ENCODE measurements around the gene C3orf18.

C3orf18 gene

GRCh38 chr3:50610181-50610971 is 42.8 kb upstream of the C3orf18 start:
- no CpG with 5 or more reads among the region's 6 CpGs for WGBS (ENCODE audit: insufficient coverage, insufficient read length)
- Histone ChIP-seq H3K36me3 (ENCODE audit: control insufficient read depth, insufficient read depth, low read length) (no peaks in the 10 kb centered on the region), H3K27ac (ENCODE audit: low read length) (no peak overlapping the region), H3K9me3 (ENCODE audit: control insufficient read depth, insufficient read depth, low read length) (no peaks in the 10 kb centered on the region), H3K27me3 (ENCODE audit: control insufficient read depth, insufficient read depth, low read length) (peaks cover 18% of the 10 kb centered on the region; the same call in 1 of the 2 replicates), H3K4me3 (ENCODE audit: low read length) (no peak overlapping the region), H3K4me1 (ENCODE audit: control insufficient read depth, insufficient read depth, low read length) (no peaks in the 10 kb centered on the region)
- DNase-seq (ENCODE audit: low read depth, low spot score): no peak

GRCh38 chr3:50609763-50610085 is 42.2 kb upstream of the C3orf18 start:
- no peak for DNase-seq (ENCODE audit: low read depth, low spot score)
- no CpG with 5 or more reads among the region's 3 CpGs for WGBS (ENCODE audit: insufficient coverage, insufficient read length)
- Histone ChIP-seq H3K4me1 (ENCODE audit: control insufficient read depth, insufficient read depth, low read length) (no peaks in the 10 kb centered on the region), H3K27me3 (ENCODE audit: control insufficient read depth, insufficient read depth, low read length) (peaks cover 18% of the 10 kb centered on the region; the same call in 1 of the 2 replicates), H3K36me3 (ENCODE audit: control insufficient read depth, insufficient read depth, low read length) (no peaks in the 10 kb centered on the region), H3K27ac (ENCODE audit: low read length) (no peak overlapping the region), H3K9me3 (ENCODE audit: control insufficient read depth, insufficient read depth, low read length) (no peaks in the 10 kb centered on the region), H3K4me3 (ENCODE audit: low read length) (no peak overlapping the region)

DNA sequence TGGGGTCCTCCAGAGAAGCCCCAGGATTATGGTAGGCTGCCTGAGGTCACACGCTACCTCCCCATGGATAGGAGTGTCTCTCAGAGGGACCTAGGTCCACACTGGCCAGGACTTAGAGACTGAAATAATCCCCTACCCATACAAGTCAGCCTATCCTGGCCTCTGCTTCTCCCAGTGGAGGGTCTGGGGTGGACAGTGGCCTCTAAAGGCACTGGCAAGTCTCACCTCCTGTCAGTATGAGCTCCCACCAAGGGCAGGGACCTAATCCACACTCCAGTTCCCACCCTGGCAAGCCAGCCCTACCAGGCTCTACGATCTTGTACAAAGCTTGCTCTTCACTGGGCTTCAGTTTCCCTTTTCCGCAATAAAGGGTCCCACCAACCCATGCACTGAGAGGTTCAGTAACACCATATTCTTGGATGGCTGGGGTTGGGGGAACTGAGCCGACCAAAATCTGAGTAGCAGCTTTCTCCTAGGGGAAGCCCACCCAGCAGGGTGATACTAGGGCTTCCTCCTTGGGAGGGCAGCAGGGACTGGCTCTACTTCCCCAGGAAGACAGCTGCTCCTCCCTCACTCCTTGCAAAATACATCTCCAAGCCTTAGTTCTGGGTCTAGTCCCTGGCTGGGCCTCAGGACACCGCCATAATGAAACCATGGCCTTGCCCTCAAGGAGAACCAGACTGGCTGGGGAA is 41.7 kb upstream of the C3orf18 start:
- no peak for DNase-seq (ENCODE audit: low read depth, low spot score)
- no peak overlapping the region for H3K4me3 ChIP-seq (ENCODE audit: low read length)
- no peaks in the 10 kb centered on the region for H3K4me1 ChIP-seq (ENCODE audit: control insufficient read depth, insufficient read depth, low read length)
- no peaks in the 10 kb centered on the region for H3K9me3 ChIP-seq (ENCODE audit: control insufficient read depth, insufficient read depth, low read length)
- peaks cover 18% of the 10 kb centered on the region; the same call in 1 of the 2 replicates for H3K27me3 ChIP-seq (ENCODE audit: control insufficient read depth, insufficient read depth, low read length)
- H3K36me3 ChIP-seq (ENCODE audit: control insufficient read depth, insufficient read depth, low read length): no peaks in the 10 kb centered on the region
- WGBS (ENCODE audit: insufficient coverage, insufficient read length): no CpG with 5 or more reads among the region's 5 CpGs
- no peak overlapping the region for H3K27ac ChIP-seq (ENCODE audit: low read length)

- no peaks in the 10 kb centered on the region for H3K36me3 ChIP-seq (ENCODE audit: control insufficient read depth, insufficient read depth, low read length)
- H3K4me1 ChIP-seq (ENCODE audit: control insufficient read depth, insufficient read depth, low read length): no peaks in the 10 kb centered on the region
- no peak for DNase-seq (ENCODE audit: low read depth, low spot score)
- H3K27ac ChIP-seq (ENCODE audit: low read length): no peak overlapping the region
- H3K9me3 ChIP-seq (ENCODE audit: control insufficient read depth, insufficient read depth, low read length): no peaks in the 10 kb centered on the region
- no peak overlapping the region for H3K4me3 ChIP-seq (ENCODE audit: low read length)
- peaks cover 14% of the 10 kb centered on the region; the same call in 1 of the 2 replicates for H3K27me3 ChIP-seq (ENCODE audit: control insufficient read depth, insufficient read depth, low read length)
- whole genome bisulfite sequencing (ENCODE audit: insufficient coverage, insufficient read length): no CpG with 5 or more reads among the region's 7 CpGs
Measured at GRCh38 chr3:50608278-50608677, 40.7 kb upstream of the C3orf18 start.

GRCh38 chr3:50607271-50608091 is 39.9 kb upstream of the C3orf18 start:
- Histone ChIP-seq H3K4me1 (ENCODE audit: control insufficient read depth, insufficient read depth, low read length) (no peaks in the 10 kb centered on the region), H3K27me3 (ENCODE audit: control insufficient read depth, insufficient read depth, low read length) (peaks cover 10% of the 10 kb centered on the region; the same call in 1 of the 2 replicates), H3K4me3 (ENCODE audit: low read length) (no peak overlapping the region), H3K27ac (ENCODE audit: low read length) (no peak overlapping the region), H3K9me3 (ENCODE audit: control insufficient read depth, insufficient read depth, low read length) (no peaks in the 10 kb centered on the region), H3K36me3 (ENCODE audit: control insufficient read depth, insufficient read depth, low read length) (no peaks in the 10 kb centered on the region)
- no peak for DNase-seq (ENCODE audit: low read depth, low spot score)
- no CpG with 5 or more reads among the region's 29 CpGs for WGBS (ENCODE audit: insufficient coverage, insufficient read length)

- no peaks in the 10 kb centered on the region for H3K4me1 ChIP-seq (ENCODE audit: control insufficient read depth, insufficient read depth, low read length)
- peaks cover 9% of the 10 kb centered on the region; the same call in 1 of the 2 replicates for H3K27me3 ChIP-seq (ENCODE audit: control insufficient read depth, insufficient read depth, low read length)
- no CpG with 5 or more reads among the region's 6 CpGs for WGBS (ENCODE audit: insufficient coverage, insufficient read length)
- H3K27ac ChIP-seq (ENCODE audit: low read length): no peak overlapping the region
- no peak for DNase-seq (ENCODE audit: low read depth, low spot score)
- no peak overlapping the region for H3K4me3 ChIP-seq (ENCODE audit: low read length)
- H3K9me3 ChIP-seq (ENCODE audit: control insufficient read depth, insufficient read depth, low read length): no peaks in the 10 kb centered on the region
- no peaks in the 10 kb centered on the region for H3K36me3 ChIP-seq (ENCODE audit: control insufficient read depth, insufficient read depth, low read length)
Measured at GRCh38 chr3:50606596-50606995, 39.0 kb upstream of the C3orf18 start.

DNA sequence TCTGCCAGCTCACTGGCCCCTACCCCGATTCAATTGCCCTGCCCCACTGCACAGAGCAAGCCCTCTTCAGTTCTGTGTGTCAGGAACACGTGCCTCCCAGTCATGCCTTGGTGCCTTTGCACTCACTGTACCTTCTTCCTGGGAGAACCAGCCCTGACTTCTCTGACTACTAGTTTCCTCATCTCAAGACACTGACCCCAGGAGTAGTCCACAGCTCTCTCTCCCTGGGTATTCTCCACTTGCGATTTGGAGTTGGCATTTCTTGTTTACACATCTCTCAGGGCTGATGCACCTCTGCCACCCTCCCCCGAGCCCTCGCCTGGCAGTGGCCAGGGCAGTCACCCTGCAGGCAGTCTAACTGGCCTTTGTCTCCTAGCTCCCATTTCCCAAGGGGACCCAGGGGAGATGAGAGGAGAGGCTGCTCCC is 38.4 kb upstream of the C3orf18 start:
- H3K27ac ChIP-seq (ENCODE audit: low read length): no peak overlapping the region
- H3K9me3 ChIP-seq (ENCODE audit: control insufficient read depth, insufficient read depth, low read length): no peaks in the 10 kb centered on the region
- no peaks in the 10 kb centered on the region for H3K4me1 ChIP-seq (ENCODE audit: control insufficient read depth, insufficient read depth, low read length)
- no peaks in the 10 kb centered on the region for H3K36me3 ChIP-seq (ENCODE audit: control insufficient read depth, insufficient read depth, low read length)
- peaks cover 9% of the 10 kb centered on the region; the same call in 1 of the 2 replicates for H3K27me3 ChIP-seq (ENCODE audit: control insufficient read depth, insufficient read depth, low read length)
- WGBS (ENCODE audit: insufficient coverage, insufficient read length): no CpG with 5 or more reads among the region's 5 CpGs
- no peak for DNase-seq (ENCODE audit: low read depth, low spot score)
- no peak overlapping the region for H3K4me3 ChIP-seq (ENCODE audit: low read length)

GRCh38 chr3:50604628-50605588 is 37.4 kb upstream of the C3orf18 start:
- no peak for DNase-seq (ENCODE audit: low read depth, low spot score)
- no peaks in the 10 kb centered on the region for H3K9me3 ChIP-seq (ENCODE audit: control insufficient read depth, insufficient read depth, low read length)
- H3K36me3 ChIP-seq (ENCODE audit: control insufficient read depth, insufficient read depth, low read length): no peaks in the 10 kb centered on the region
- no CpG with 5 or more reads among the region's 14 CpGs for WGBS (ENCODE audit: insufficient coverage, insufficient read length)
- H3K4me3 ChIP-seq (ENCODE audit: low read length): no peak overlapping the region
- H3K27me3 ChIP-seq (ENCODE audit: control insufficient read depth, insufficient read depth, low read length): no peaks in the 10 kb centered on the region
- no peaks in the 10 kb centered on the region for H3K4me1 ChIP-seq (ENCODE audit: control insufficient read depth, insufficient read depth, low read length)
- H3K27ac ChIP-seq (ENCODE audit: low read length): no peak overlapping the region

DNA sequence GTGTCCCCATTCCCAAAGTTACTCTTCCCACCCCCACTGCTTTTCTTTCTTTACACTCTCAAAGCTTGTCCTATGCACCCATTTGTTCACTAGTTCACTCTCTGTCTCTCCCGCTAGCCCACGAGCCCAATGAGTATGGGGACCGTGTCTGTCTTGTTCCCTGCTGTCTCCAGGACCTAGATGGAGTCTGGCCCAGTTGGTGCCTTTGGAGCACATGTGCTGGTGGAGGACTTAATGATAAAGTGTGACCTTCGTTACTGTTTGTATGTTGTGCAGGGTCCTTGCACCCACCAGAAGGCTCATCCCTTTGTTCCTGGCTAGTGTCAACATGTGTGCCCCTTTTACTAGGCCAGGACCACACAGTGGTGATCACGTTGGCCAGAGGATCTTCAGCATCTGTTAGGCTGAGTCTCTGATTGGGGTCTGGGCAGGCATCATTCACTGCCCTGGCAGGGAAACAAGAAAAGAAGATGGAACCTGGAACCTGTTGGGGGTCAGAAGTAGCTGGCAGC is 36.6 kb upstream of the C3orf18 start:
- WGBS (ENCODE audit: insufficient coverage, insufficient read length): no CpG with 5 or more reads among the region's 5 CpGs
- no peaks in the 10 kb centered on the region for H3K27me3 ChIP-seq (ENCODE audit: control insufficient read depth, insufficient read depth, low read length)
- H3K36me3 ChIP-seq (ENCODE audit: control insufficient read depth, insufficient read depth, low read length): no peaks in the 10 kb centered on the region
- DNase-seq (ENCODE audit: low read depth, low spot score): no peak
- no peaks in the 10 kb centered on the region for H3K4me1 ChIP-seq (ENCODE audit: control insufficient read depth, insufficient read depth, low read length)
- H3K4me3 ChIP-seq (ENCODE audit: low read length): no peak overlapping the region
- H3K27ac ChIP-seq (ENCODE audit: low read length): no peak overlapping the region
- H3K9me3 ChIP-seq (ENCODE audit: control insufficient read depth, insufficient read depth, low read length): no peaks in the 10 kb centered on the region

Measured in iPS DF 6.9 (cell line).